Stimulated activated CD4-positive, alpha-beta T cell treated with anti-CD3 and anti-CD28 coated beads, Interleukin-4, amount 100 ng/mL, for 1 hour (primary cell): ENCODE measurements around the gene FAM83D.
"Not testable (repeated sequence)": the region's sequence is repeated elsewhere in the genome, so short reads cannot be mapped to it uniquely, and the experiment has no call there.

Experiments
- DNase-seq: peaks from one replicate; pipeline ENCODE4 v3.0.0-alpha.2; 2020

FAM83D gene

DNA sequence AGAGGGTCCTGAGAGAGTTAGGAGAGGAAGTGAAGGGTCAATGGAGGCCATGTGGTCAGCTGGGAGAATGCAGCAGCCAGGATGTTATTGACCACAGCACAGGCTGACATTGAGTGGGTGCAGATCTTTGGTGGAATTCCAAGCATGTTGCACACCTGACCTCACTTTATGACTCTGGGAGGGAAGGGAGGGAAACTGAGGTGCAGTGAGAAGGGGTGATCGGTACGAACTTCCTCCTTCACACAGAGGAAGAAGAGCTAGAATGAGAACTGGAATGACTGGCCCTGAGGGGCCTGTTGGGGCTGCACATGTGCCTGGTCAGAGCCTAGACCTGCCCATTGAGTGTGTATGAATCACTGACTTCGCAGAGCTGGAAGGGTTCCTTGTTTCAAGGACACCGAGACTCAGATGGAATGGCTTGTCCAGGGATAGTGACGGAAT lies 9.8 kb downstream of the FAM83D start:
- DNase-seq = no peak

DNA sequence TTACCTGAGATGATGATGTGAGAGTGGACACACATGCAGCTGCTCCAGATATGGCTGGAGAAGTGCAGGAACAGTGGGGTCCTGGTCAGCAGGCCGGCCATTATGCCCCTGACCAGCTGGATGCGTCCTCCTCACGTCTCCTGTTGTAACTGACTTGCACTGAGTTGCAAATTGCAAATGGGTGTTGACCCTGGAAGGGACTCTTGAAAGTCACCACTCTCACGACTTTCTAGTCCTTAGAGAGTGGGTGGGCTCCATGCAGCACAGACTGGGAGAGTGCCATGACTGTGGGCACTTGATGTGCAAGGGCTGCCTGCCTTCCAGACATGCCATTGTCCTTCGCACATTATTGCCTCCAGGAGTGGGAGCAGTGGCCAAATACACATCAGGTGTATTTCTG lies 10.8 kb downstream of the FAM83D start:
- no peak for DNase-seq

- DNase-seq = no peak
These were observed 11.8 kb downstream of the FAM83D start for GRCh38 chr20:38937978-38938473.

DNA sequence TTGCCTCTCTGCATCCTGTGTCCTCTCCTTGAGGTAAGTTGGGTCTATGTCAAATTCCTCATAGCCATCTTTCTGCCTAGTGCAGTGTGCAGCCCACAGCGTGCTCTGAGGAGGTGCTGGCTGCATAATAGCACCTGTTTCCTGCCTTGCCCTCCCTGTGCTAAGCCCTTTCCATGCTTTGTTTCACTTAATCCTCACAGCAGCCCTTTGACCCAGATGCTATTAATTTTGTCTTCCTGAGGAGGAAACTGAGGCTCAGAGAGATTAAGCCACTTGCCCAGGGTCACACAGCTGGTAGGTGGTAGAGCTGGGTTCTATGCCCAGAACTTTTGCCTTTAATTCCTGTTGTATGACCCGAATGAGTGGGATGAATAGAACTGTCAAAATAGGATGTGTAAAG lies 13.5 kb downstream of the FAM83D start:
- no peak for DNase-seq

GRCh38 chr20:38940644-38941043 lies 14.4 kb downstream of the FAM83D start:
- DNase-seq = no peak

DNA sequence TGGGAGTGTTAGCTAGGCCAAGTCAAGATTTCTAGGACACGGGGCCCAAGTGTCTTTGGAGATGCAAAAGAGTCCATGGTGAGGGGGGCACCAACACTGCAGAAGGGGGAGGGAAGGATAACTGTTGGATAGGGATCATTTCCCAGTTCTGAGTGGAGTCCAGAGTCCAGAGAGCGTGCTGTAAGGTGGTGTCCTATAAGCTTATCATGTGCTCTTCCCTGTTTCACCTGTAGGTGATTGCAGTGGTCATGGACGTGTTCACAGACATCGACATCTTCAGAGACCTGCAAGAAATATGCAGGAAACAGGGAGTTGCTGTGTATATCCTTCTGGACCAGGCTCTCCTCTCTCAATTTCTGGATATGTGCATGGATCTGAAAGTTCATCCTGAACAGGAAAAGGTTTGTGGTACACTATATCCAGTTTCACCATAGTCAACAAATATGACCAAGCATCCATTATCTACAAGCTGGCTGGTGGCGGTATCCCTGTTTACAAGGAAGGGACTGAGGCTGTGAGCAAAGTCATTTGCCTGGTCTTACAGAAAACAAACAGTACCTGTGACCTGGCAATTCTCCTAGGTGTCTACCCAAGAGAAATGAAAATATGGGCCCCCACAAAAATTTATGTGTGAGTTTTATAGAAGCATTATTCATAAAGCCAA lies 15.6 kb downstream of the FAM83D start:
- DNase-seq = no peak

- DNase-seq = no peak
These were observed 18.8 kb downstream of the FAM83D start for GRCh38 chr20:38945012-38945411.

DNA sequence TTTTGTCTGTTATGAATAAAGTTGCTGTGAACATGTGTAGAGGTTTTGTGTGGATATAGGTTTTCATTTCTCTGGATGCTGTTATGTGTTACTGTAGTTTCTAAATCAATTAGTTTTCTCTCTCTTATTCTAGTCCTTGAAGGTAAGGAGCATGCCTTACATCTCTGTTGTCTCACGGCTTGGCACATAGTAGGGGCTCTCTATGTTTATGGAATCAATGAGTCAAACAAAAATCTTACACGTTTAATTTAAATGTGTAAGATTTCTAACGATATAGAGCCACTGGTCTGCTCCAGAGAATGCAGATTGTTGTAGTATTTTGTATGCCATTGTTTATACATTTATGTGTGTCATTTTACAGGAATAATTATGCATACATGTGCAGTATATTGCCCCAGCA lies 20.6 kb downstream of the FAM83D start:
- DNase-seq = no peak

DNA sequence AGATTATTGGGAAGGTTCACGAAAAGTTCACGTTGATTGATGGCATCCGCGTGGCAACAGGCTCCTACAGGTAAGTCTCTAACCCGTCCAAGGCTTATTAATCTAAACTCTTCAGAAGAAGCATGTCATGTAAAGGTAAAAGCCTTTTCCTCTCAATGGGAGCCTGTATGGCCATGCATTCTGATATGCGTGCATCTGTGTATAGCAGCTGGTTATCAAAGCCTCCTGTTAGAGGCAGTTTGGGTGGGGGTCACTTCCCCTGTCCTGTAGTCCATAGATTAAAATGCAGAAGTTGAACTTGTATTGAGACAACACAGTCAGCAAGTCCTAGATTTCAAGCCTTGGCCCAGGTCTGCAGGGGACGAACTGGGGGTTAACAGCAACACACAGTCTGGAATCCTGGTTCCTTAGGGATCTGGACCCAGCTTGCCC lies 21.7 kb downstream of the FAM83D start:
- DNase-seq = no peak

GRCh38 chr20:38950254-38950653 lies 24.0 kb downstream of the FAM83D start:
- no peak for DNase-seq

- no peak for DNase-seq
These were observed 25.4 kb downstream of the FAM83D start for GRCh38 chr20:38951611-38952010.

GRCh38 chr20:38952153-38952552 lies 25.9 kb downstream of the FAM83D start:
- DNase-seq = no peak

DNA sequence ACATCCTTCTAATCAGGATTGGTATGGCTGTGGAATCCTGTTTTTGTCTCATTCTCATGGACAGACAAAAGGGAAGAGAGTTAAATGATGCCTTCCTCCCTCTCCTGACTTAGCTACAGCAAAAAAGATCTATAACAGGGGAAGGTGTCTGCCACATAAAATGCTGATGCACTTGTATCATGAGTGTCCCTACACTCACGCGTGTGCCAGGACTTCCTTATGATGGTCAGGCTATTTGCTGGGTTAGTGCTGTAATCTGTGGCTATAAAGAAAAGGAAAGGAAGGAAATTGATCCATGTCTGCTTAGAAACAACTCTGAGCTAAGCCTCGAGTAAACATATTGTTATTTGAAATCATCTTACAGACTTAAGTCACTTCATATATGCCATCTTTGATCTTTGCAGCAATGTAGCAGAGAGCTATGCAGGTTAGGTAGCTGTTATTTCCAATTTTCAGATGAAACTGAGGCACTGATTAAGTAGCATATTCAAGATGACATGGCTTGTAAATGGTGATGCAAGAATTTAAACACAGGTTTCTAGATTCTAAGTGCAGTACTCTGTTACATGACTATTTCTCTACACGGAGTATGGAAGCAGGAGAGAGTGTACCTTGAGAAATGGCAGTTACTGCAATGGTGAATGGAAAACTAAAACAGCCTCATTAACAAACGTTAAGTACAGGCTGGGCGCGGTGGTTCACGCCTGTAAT lies 27.6 kb downstream of the FAM83D start:
- no peak for DNase-seq

- no peak for DNase-seq
These were observed 31.1 kb downstream of the FAM83D start for GRCh38 chr20:38957235-38957876.

- DNase-seq = no peak
These were observed 31.8 kb downstream of the FAM83D start for GRCh38 chr20:38957915-38958485.

DNA sequence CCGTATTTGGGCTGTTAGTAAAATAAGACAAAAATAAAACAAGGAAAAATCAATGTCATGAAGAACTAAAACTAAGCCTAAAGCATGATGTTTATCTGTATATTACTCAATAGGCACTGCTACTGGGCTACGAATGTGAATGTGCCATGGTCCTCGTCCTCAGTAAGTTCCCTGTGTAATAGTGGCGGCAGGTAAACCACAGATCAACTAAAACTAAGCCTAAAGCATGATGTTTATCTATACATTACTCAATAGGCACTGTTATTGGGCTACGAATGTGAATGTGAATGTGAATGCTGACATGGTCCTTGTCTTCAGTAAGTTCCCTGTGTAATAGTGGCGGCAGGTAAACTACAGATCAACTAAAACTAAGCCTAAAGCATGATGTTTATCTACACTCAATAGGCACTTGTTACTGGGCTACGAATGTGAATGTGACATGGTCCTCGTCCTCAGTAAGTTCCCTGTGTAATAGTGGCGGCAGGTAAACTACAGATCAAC lies 34.0 kb downstream of the FAM83D start:
- not testable (repeated sequence) for DNase-seq

DNA sequence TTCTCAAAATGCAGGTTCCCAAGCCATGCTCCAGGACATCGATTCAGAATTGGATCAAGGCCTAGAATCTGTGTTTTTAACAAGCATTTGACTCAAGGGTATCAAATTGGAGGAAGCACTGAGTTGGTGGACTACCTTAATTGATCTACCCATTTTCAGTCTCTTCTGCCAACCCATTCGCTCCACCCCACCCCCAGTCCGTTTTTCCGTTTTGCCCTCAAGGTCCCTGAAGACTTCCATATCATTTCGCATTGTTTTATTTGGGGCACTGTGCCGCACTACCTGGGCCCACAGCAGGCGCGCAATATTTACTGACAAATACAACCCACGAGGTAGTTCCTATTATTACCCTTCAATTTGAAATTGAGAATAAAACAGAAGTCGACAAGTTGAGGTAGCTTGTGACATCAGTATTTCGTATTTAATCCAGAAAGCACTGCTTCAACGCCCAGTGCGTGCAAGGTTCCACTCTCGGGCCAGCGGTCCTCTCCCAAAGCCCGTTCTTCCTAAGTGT lies 35.4 kb downstream of the FAM83D start:
- DNase-seq = peak; percentile 31

GRCh38 chr20:38962044-38962927 lies 36.1 kb downstream of the FAM83D start, which contains the start of gene DHX35:
DHX35 (plus strand) TSS chr20:38962344; CDS start chr20:38962368, 24 bp downstream.
- peak; percentile 99 for DNase-seq

GRCh38 chr20:38962928-38963401 lies 36.7 kb downstream of the FAM83D start:
- DNase-seq = no peak

DNA sequence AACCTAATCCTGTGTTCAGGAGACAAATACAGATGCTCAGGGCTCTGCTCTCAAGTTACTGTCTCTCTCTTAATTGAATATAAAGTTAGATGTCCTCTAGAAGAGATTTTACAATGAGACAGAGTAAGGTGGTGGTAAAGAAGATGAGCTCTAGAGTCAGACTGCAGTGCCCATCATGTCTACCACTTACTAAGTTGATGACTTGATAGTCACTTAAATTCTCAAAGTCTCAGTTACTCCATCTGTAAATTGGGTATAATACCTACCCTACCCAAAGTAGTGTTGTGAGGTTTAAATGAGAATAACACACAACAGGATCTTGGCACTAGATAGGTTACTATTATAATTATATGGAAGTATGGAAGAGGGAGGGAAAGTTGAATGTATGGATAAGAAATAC lies 37.5 kb downstream of the FAM83D start:
- DNase-seq = no peak

- no peak for DNase-seq
These were observed 39.0 kb downstream of the FAM83D start for GRCh38 chr20:38965264-38965663.

DNA sequence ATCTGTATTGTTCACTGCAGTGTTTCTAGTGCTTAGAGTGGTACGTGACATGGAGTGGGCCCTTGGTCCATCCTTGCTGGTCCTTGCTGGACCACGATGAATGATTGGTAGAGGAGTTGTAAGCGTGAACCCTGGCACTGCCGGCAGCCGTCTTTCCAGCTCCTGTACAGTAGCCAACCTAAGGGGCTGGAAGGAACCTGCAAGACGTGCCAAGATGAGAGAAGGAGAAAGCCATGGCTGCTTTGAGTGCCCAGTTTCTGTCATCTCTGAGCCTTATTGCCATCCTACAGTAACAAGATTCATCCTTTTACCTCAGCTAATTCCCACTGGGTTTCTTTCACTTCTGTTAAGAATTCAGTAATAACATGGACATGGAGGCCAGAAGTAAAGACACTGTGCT lies 41.9 kb downstream of the FAM83D start:
- DNase-seq = no peak
